Activated CD8-positive, alpha-beta T cell treated with anti-CD3 and anti-CD28 coated beads for 36 hours (primary cell): ENCODE results near the gene IRF1. TPM values are rescaled to one million over a fixed set of nuclear protein-coding genes. Genes with fewer than 3 reads are reported as not detected.
"Not testable (repeated sequence)": the region's sequence is repeated elsewhere in the genome, so short reads cannot be mapped to it uniquely, and the experiment has no call there.

ENCODE experiments used
- ATAC-seq: fragments of 200-7000 bp; cut with Tn5 transposase; one replicate; pipeline ENCODE4 v1.10.0; 2021; ENCODE audit warnings: mild to moderate bottlenecking, moderate library complexity
- CTCF ChIA-PET: fragments of 350-600 bp; sonication (Branson Sonifier 250); formaldehyde crosslinking; loops from one replicate; lab custom pipeline; 2021; ENCODE audit warnings: antibody characterized with exemption; lab: Charles Lee
- POLR2A ChIA-PET: fragments of 350-600 bp; sonication (Branson Sonifier 250); formaldehyde crosslinking; loops from one replicate; lab custom pipeline; 2021; ENCODE audit warnings: antibody characterized with exemption; lab: Charles Lee
- DNase-seq: peaks from one replicate; pipeline ENCODE4 v3.0.0-alpha.2; 2020
- H3K27ac Mint-ChIP-seq: one replicate; pipeline ENCODE4 v1.8.0; 2021; ENCODE audit warnings: mild to moderate bottlenecking, mixed read lengths
- H3K27me3 Mint-ChIP-seq: one replicate; pipeline ENCODE4 v1.8.0; 2021; ENCODE audit warnings: mixed read lengths
- H3K36me3 Mint-ChIP-seq: one replicate; pipeline ENCODE4 v1.8.0; 2021; ENCODE audit warnings: low read depth, mixed read lengths
- H3K4me1 Mint-ChIP-seq: one replicate; pipeline ENCODE4 v1.8.0; 2021; ENCODE audit warnings: low read depth, mixed read lengths
- H3K4me3 Mint-ChIP-seq: one replicate; pipeline ENCODE4 v1.8.0; 2021; ENCODE audit warnings: mild to moderate bottlenecking, moderate library complexity, mixed read lengths
- H3K9me3 Mint-ChIP-seq: one replicate; pipeline ENCODE4 v1.8.0; 2021; ENCODE audit warnings: mixed read lengths
- intact Hi-C: fragments of 100-400 bp; cut with micrococcal nuclease; formaldehyde crosslinking; loops from one replicate; pipeline ENCODE4 v1.10.0; 2022
- total RNA-seq, 2 experiments: library from RNA; stranded (reverse); gene quantifications; one replicate each; pipeline ENCODE4 v1.2.3, GENCODE V29; 2021
- TF ChIP-seq, protein P1 (sequence below): fragments of 200-600 bp; IDR thresholded peaks from one replicate; pipeline ENCODE4 v1.8.0; 2022; ENCODE audit warnings: antibody characterized with exemption, mild to moderate bottlenecking

IRF1 gene
- total RNA-seq, 2 experiments from 2014 or later: 121 to 128 TPM

DNA sequence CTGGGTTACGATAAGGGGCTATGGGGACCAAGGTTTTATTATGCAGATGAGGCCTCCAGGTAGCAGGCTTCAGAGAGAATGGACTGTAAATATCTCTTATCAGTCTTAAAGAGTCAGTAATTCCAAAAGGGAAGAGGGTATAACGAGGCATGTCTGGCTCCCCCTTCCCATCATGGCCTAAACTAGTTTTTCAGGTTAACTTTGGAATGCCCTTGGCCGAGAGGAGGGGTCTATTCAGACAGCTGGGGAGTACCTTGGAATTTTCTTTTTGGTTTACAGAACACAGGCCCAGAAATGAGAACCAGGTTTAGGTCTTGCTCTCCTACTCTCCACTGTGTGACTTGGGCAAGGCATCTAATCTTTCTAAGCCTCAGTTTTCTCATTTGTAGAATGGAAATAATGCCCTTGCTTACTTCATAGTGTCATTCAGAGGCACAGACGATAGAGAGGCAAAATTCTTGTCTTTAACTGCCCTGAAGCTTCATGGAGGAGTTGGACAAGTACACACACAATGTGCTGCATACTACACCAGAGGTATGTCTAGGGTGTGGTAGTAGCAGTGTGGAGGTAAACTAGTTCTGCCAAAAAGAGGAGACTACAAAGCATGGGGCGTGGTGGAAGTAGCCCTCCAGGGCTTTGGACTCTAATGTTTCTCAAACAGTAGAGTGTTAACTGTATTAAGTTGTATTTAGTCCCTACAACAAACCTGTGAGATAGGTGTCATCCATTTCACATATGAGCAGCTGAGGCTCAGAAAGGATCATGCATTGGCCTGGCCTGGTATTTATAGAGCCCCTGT, 45.5 kb downstream of the IRF1 start:
- H3K4me3 Mint-ChIP-seq: no peak overlapping the region
- H3K27ac Mint-ChIP-seq: peak overlapping the region; percentile 13
- ATAC-seq: no peak
- TF ChIP-seq, protein P1, sequence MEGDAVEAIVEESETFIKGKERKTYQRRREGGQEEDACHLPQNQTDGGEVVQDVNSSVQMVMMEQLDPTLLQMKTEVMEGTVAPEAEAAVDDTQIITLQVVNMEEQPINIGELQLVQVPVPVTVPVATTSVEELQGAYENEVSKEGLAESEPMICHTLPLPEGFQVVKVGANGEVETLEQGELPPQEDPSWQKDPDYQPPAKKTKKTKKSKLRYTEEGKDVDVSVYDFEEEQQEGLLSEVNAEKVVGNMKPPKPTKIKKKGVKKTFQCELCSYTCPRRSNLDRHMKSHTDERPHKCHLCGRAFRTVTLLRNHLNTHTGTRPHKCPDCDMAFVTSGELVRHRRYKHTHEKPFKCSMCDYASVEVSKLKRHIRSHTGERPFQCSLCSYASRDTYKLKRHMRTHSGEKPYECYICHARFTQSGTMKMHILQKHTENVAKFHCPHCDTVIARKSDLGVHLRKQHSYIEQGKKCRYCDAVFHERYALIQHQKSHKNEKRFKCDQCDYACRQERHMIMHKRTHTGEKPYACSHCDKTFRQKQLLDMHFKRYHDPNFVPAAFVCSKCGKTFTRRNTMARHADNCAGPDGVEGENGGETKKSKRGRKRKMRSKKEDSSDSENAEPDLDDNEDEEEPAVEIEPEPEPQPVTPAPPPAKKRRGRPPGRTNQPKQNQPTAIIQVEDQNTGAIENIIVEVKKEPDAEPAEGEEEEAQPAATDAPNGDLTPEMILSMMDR: no peak
- no peaks in the 10 kb centered on the region for H3K27me3 Mint-ChIP-seq
- ChIA-PET POLR2A (interaction anchor here (0.5 to 24.7 kb wide), 5 partner anchors 13 to 659 kb away, joined by 3 to 1131 read pairs (median 6); partner anchors contain the start of gene IRF1), CTCF (interaction anchor here (1.0 to 2.4 kb wide), 2 partner anchors 10 to 59 kb away, joined by 3 to 8 read pairs; no protein-coding TSS in a partner anchor)
- peaks cover 42% of the 10 kb centered on the region for H3K36me3 Mint-ChIP-seq
- no peaks in the 10 kb centered on the region for H3K9me3 Mint-ChIP-seq
- intact Hi-C loops: no loop called here
- DNase-seq: no peak
- peaks cover 74% of the 10 kb centered on the region for H3K4me1 Mint-ChIP-seq

- DNase-seq (no peak), ATAC-seq (no peak)
- H3K36me3 Mint-ChIP-seq: peaks cover 38% of the 10 kb centered on the region
- H3K27ac Mint-ChIP-seq: no peak overlapping the region
- H3K9me3 Mint-ChIP-seq: no peaks in the 10 kb centered on the region
- intact Hi-C loops: no loop called here
- no peak overlapping the region for H3K4me3 Mint-ChIP-seq
- peaks cover 84% of the 10 kb centered on the region for H3K4me1 Mint-ChIP-seq
- no peaks in the 10 kb centered on the region for H3K27me3 Mint-ChIP-seq
- TF ChIP-seq, protein P1: no peak
- POLR2A ChIA-PET: interaction anchor here (1.1 to 24.7 kb wide), 3 partner anchors 12 to 42 kb away, joined by 5 to 1131 read pairs (median 8); partner anchors contain the start of gene IRF1
- CTCF ChIA-PET: interaction anchor here (0.8 to 2.4 kb wide), 4 partner anchors 9 to 58 kb away, joined by 3 to 8 read pairs (median 4); no protein-coding TSS in a partner anchor
Observed at GRCh38 chr5:132444061-132444460, 46.5 kb downstream of the IRF1 start.

DNA sequence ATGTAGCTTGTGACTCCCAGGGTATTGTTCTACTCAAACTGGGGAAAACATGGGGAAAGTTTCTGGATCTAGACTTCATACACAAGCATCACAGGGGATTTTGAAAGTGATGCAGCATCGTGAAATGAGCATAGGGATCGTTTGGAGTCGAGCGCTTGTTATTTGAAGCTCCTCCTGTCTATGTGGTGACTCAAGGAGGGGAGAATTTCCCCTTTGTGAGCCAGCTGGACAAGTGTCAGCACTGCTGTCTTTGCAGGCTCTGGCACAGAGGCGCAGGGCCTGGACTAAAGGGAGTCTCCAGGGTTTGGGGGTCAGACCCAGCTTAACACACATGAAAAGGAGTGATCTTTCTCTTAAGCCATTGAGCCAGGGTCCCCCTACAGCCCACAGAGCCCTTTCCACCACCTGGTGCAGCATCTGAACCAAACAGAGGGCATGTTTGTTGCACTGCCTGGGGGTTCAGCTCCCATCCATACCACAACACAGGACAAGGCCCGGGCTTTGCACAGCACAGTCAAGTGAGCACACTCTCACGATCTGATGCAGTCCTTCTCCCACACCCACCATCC, 51.0 kb downstream of the IRF1 start:
- Mint-ChIP-seq H3K4me3 (no peak overlapping the region), H3K36me3 (peaks cover 27% of the 10 kb centered on the region), H3K27me3 (no peaks in the 10 kb centered on the region), H3K9me3 (no peaks in the 10 kb centered on the region), H3K27ac (peak overlapping the region; percentile 83), H3K4me1 (peaks cover 87% of the 10 kb centered on the region)
- DNase-seq (peak; percentile 51), ATAC-seq (peak; percentile 38)
- POLR2A ChIA-PET: interaction anchor here (1.3 to 24.7 kb wide), 8 partner anchors 8 to 47 kb away, joined by 4 to 1131 read pairs (median 8); partner anchors contain the start of gene IRF1
- CTCF ChIA-PET: interaction anchor here (0.8 to 5.8 kb wide), 10 partner anchors 9 to 61 kb away, joined by 3 to 46 read pairs (median 4); no protein-coding TSS in a partner anchor
- intact Hi-C loops: no loop called here
- TF ChIP-seq, protein P1: no peak

DNA sequence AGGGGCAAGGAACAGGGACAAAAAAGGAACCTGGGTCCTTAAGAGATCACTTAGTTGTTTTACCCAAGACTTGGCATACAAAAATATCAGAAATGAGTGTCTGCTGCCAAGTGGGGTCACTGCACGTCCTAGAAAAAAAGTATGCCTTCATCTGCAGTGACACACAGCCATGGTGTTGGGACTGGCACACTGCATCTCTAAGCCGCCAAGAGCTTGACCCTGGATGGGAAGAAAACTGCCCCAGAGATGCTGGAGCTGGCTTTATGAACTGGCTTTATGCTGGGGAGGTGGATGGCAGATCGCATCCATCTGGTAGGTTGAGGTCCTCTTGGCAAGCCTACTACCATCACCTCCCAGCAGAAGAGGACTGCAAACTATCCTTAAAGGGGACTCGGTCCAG, 51.7 kb downstream of the IRF1 start:
- no peak for DNase-seq
- Mint-ChIP-seq H3K4me1 (peaks cover 87% of the 10 kb centered on the region), H3K27ac (peak overlapping the region; percentile 83), H3K4me3 (peak overlapping the region; percentile 27), H3K9me3 (no peaks in the 10 kb centered on the region), H3K36me3 (peaks cover 30% of the 10 kb centered on the region), H3K27me3 (no peaks in the 10 kb centered on the region)
- ATAC-seq: no peak
- ChIA-PET CTCF (interaction anchor here (0.7 to 5.8 kb wide), 13 partner anchors 9 to 62 kb away, joined by 3 to 46 read pairs (median 4); no protein-coding TSS in a partner anchor), POLR2A (interaction anchor here (1.3 to 24.7 kb wide), 8 partner anchors 8 to 48 kb away, joined by 4 to 1131 read pairs (median 8); partner anchors contain the start of gene IRF1)
- TF ChIP-seq, protein P1: no peak
- intact Hi-C loops: no loop called here

DNA sequence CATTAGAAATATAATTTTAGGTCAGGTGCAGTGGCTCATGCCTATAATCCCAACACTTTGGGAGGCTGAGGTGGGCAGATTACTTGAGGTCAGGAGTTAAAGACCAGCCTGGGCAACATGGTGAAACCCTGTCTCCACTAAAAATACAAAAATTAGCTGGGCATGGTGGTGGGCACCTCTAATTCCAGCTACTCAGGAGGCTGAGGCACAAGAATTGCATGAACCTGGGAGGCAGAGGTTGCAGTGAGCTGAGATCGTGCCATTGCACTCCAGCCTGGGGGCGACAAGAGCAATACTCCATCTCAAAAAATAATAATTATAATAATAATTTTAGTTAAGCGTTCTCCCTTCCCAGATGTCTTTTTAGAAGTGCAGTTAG, 52.3 kb downstream of the IRF1 start:
- H3K36me3 Mint-ChIP-seq: peaks cover 28% of the 10 kb centered on the region
- intact Hi-C loops, ATAC-seq, H3K9me3 Mint-ChIP-seq, DNase-seq, H3K27me3 Mint-ChIP-seq: not testable (repeated sequence)
- peaks cover 83% of the 10 kb centered on the region for H3K4me1 Mint-ChIP-seq
- H3K4me3 Mint-ChIP-seq: peak overlapping the region; percentile 53
- CTCF ChIA-PET: interaction anchor here (0.7 to 5.8 kb wide), 12 partner anchors 9 to 63 kb away, joined by 3 to 46 read pairs (median 6); no protein-coding TSS in a partner anchor
- H3K27ac Mint-ChIP-seq: peak overlapping the region; percentile 88
- POLR2A ChIA-PET: interaction anchor here (0.7 to 24.7 kb wide), 9 partner anchors 9 to 48 kb away, joined by 3 to 1131 read pairs (median 8); partner anchors contain the start of gene IRF1
